Vagina (tissue), 2 donors: ENCODE measurements around the gene RGS19.

Experiments used
- POLR2A ChIP-seq, 2 donors: fragments of 450-650 bp; IDR thresholded peaks; one replicate each; pipeline ENCODE4 v1.6.1; 2017; ENCODE audit warnings: antibody characterized with exemption in 2 of 2, mild to moderate bottlenecking in 2 of 2, moderate library complexity in 2 of 2
- POLR2AphosphoS5 ChIP-seq, 2 donors: sonication (generic); formaldehyde crosslinking; IDR thresholded peaks; one replicate each; pipeline ENCODE4 v1.9.0; 2017; ENCODE audit warnings: antibody characterized with exemption in 2 of 2, mild to moderate bottlenecking in 2 of 2, low read depth in 1 of 2; ENCODE audit not compliant: insufficient read depth in 1 of 2
- TF ChIP-seq, protein P1 (sequence below), 3 experiments: fragments of 450-650 bp in 2 of 3; fragments of 200-600 bp in 1 of 3; sonication (generic) in 1 of 3; IDR thresholded peaks; one replicate each; pipeline ENCODE4 v1.5.1; 2017 to 2019; ENCODE audit warnings: antibody characterized with exemption in 3 of 3, mild to moderate bottlenecking in 2 of 3, moderate library complexity in 2 of 3

DNA sequence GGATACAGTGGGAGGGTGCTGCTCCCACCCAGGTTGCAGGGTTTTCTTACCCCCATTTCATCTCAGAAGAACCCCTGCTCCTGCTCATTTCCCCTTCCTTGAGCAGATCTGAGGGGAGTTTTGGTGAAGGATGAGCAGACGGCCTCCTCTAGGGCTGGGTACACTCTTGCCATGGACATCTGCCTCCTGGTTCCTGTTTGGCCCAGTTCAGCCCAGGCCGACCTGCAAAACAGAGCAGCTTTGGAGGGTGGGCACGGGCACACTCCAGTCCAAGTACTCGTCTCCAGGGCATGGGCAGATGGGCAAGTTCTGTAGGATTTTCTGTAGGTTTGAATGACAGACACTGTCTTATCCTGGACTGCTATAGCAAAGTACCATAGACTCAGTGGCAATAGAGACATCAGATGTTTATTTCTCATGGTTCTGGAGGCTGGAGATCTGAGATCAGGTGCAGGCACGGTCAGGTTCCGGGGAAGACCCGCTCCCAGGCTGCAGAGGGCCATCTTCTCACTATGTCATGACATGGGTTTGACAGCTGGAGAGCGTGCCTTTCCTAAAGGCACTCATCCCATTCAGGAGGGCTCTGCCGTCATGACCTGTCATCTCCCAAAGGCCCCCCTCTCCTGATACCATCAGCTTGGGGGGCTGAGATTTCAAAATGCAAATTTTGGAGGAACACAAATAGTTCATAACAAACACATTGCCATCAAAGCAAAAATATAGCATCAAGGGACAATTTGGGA, 21.8 kb upstream of the RGS19 start:
- TF ChIP-seq, protein P1, sequence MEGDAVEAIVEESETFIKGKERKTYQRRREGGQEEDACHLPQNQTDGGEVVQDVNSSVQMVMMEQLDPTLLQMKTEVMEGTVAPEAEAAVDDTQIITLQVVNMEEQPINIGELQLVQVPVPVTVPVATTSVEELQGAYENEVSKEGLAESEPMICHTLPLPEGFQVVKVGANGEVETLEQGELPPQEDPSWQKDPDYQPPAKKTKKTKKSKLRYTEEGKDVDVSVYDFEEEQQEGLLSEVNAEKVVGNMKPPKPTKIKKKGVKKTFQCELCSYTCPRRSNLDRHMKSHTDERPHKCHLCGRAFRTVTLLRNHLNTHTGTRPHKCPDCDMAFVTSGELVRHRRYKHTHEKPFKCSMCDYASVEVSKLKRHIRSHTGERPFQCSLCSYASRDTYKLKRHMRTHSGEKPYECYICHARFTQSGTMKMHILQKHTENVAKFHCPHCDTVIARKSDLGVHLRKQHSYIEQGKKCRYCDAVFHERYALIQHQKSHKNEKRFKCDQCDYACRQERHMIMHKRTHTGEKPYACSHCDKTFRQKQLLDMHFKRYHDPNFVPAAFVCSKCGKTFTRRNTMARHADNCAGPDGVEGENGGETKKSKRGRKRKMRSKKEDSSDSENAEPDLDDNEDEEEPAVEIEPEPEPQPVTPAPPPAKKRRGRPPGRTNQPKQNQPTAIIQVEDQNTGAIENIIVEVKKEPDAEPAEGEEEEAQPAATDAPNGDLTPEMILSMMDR (IDR thresholded peaks at IDR 0.05): no peak
- no peak for TF ChIP-seq POLR2A (IDR thresholded peaks at IDR 0.05)
- no peak for TF ChIP-seq POLR2AphosphoS5 (IDR thresholded peaks at IDR 0.05; ENCODE audit: insufficient read depth in 1 of 2, low read depth in 1 of 2)
